ENCODE measurements around the gene CYP3A7. TPM values are rescaled to one million over a fixed set of nuclear protein-coding genes. Genes with fewer than 3 reads are reported as not detected.
"Not testable (repeated sequence)": the region's sequence is repeated elsewhere in the genome, so short reads cannot be mapped to it uniquely, and the experiment has no call there.

CYP3A7 gene
- total and polyA plus RNA-seq, 2 donors (not counting 3 experiments of a cell fraction or from before 2014, with no cell fraction given), result not detected

DNA sequence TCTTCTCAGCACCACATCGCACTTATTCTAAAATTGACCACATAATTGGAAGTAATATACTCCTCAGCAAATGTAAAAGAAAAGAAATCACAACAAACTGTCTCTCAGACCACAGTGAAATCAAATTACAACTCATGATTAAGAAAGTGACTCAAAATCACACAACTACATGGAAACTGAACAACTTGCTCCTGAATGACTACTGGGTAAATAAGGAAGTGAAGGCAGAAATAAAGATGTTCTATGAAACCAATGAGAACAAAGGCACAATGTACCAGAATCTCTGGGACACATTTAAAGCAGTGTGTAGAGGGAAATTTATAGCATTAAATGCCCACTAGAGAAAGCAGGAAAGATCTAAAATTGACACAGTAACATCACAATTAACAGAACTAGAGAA is 38.4 kb upstream of the CYP3A7 start:
- H4K20me1 ChIP-seq (replicated peaks; ENCODE audit: control insufficient read depth, extremely low read depth, insufficient read depth, low read length); H3K4me1 ChIP-seq (ENCODE audit: control insufficient read depth, extremely low read depth, insufficient read depth, low read length); dilution Hi-C loops (cut with MboI; ENCODE audit: extremely low pct_ligation_motif_present, low sequenced_read_pairs); H3K9ac ChIP-seq (replicated peaks; ENCODE audit: extremely low read depth, insufficient read depth, low read length); H3K36me3 ChIP-seq (ENCODE audit: control insufficient read depth in 2 of 2, extremely low read depth in 1 of 2, insufficient read depth in 2 of 2, low read length in 2 of 2); CTCF ChIA-PET; FAIRE-seq; H3K9me3 ChIP-seq (replicated peaks; ENCODE audit: control insufficient read depth, insufficient read depth, low read length); POLR2A ChIA-PET; intact Hi-C loops (cut with micrococcal nuclease); DNase-seq (ENCODE audit: low read depth, low spot score); H3K27ac ChIP-seq (ENCODE audit: insufficient read depth, low read depth, low read length); H3K9me1 ChIP-seq (replicated peaks; ENCODE audit: control insufficient read depth, extremely low read depth, insufficient read depth, low read length); H3K4me2 ChIP-seq (ENCODE audit: insufficient read depth, low read length); BruUV-seq (replicated peaks); H2AFZ ChIP-seq (ENCODE audit: low read depth, low read length); H3K4me3 ChIP-seq (replicated peaks in 1 of 3; ENCODE audit: insufficient read depth in 1 of 3, low read depth in 1 of 3, low read length in 3 of 3); H3K79me2 ChIP-seq (ENCODE audit: control insufficient read depth, insufficient read depth, low read length): not testable (repeated sequence)
- peaks cover 0 to 11% of the 10 kb centered on the region in 2 experiments for H3K27me3 ChIP-seq (ENCODE audit: control insufficient read depth in 2 of 2, insufficient read depth in 2 of 2, low read length in 2 of 2)

DNA sequence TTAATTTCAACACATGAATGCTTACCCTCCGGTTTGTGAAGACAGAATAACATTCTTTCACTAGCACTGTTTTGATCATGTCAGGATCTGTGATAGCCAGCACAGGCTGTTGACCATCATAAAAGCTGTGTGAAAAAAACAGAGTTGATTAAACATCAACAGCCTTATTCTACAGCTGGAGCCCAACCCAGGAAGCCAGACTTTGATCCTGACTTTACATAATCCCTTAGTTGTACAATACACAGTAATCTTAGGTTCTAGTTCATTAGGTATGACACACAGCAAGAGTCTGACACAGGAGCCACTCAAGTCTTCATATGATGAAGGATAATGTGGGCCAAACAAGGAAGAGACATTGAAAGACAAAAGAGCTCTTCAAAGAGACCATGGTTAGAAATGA is 37.6 kb upstream of the CYP3A7 start:
- ChIA-PET POLR2A (no interaction called here), CTCF (no interaction called here)
- TF ChIP-seq FOS (IDR thresholded peaks at IDR 0.05; ENCODE audit: borderline replicate concordance, insufficient read depth, low read length), result no peak
- TF ChIP-seq GATA2 (IDR thresholded peaks at IDR 0.05; ENCODE audit: insufficient read depth, insufficient read length, low read depth, low read length), result no peak
- TF ChIP-seq JUN (IDR thresholded peaks at IDR 0.05; ENCODE audit: borderline replicate concordance, insufficient read depth, insufficient read length, low read depth), result no peak
- no peak for TF ChIP-seq POLR2AphosphoS5 (IDR thresholded peaks at IDR 0.05; ENCODE audit: insufficient read depth, low read depth, low read length)
- TF ChIP-seq MYC (IDR thresholded peaks at IDR 0.05; ENCODE audit: low read depth, low read length), result no peak
- TF ChIP-seq, protein P1, sequence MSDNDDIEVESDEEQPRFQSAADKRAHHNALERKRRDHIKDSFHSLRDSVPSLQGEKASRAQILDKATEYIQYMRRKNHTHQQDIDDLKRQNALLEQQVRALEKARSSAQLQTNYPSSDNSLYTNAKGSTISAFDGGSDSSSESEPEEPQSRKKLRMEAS (IDR thresholded peaks at IDR 0.05; ENCODE audit: insufficient read depth, insufficient read length), result no peak
- no peak for TF ChIP-seq EZH2 (IDR thresholded peaks at IDR 0.05; ENCODE audit: borderline replicate concordance, low read depth, low read length, severe bottlenecking)
- no peak for TF ChIP-seq POLR2A (IDR thresholded peaks at IDR 0.05; ENCODE audit: low read depth, low read length)
- TF ChIP-seq, protein P2, sequence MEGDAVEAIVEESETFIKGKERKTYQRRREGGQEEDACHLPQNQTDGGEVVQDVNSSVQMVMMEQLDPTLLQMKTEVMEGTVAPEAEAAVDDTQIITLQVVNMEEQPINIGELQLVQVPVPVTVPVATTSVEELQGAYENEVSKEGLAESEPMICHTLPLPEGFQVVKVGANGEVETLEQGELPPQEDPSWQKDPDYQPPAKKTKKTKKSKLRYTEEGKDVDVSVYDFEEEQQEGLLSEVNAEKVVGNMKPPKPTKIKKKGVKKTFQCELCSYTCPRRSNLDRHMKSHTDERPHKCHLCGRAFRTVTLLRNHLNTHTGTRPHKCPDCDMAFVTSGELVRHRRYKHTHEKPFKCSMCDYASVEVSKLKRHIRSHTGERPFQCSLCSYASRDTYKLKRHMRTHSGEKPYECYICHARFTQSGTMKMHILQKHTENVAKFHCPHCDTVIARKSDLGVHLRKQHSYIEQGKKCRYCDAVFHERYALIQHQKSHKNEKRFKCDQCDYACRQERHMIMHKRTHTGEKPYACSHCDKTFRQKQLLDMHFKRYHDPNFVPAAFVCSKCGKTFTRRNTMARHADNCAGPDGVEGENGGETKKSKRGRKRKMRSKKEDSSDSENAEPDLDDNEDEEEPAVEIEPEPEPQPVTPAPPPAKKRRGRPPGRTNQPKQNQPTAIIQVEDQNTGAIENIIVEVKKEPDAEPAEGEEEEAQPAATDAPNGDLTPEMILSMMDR (IDR thresholded peaks at IDR 0.05; ENCODE audit: extremely low read depth in 1 of 2, insufficient read depth in 1 of 2, low read depth in 1 of 2, low read length in 2 of 2), result no peak
- H3K36me3 ChIP-seq (ENCODE audit: control insufficient read depth in 2 of 2, extremely low read depth in 1 of 2, insufficient read depth in 2 of 2, low read length in 2 of 2), result no peaks in the 10 kb centered on the region
- FAIRE-seq, result no peak
- dilution Hi-C loops (cut with MboI; ENCODE audit: extremely low pct_ligation_motif_present, low sequenced_read_pairs) (no loop called here), intact Hi-C loops (cut with micrococcal nuclease) (no loop called here)
- no peaks in the 10 kb centered on the region for H3K79me2 ChIP-seq (ENCODE audit: control insufficient read depth, insufficient read depth, low read length)
- DNase-seq (ENCODE audit: low read depth, low spot score), result no peak
- BruUV-seq (replicated peaks), result no TSS peak
- no peaks in the 10 kb centered on the region for H3K9me1 ChIP-seq (replicated peaks; ENCODE audit: control insufficient read depth, extremely low read depth, insufficient read depth, low read length)
- no peak overlapping the region for H3K4me2 ChIP-seq (ENCODE audit: insufficient read depth, low read length)
- no peak overlapping the region for H3K27ac ChIP-seq (ENCODE audit: insufficient read depth, low read depth, low read length)
- H4K20me1 ChIP-seq (replicated peaks; ENCODE audit: control insufficient read depth, extremely low read depth, insufficient read depth, low read length), result no peaks in the 10 kb centered on the region
- no peak overlapping the region for H3K9ac ChIP-seq (replicated peaks; ENCODE audit: extremely low read depth, insufficient read depth, low read length)
- no peak overlapping the region for H2AFZ ChIP-seq (ENCODE audit: low read depth, low read length)
- H3K9me3 ChIP-seq (replicated peaks; ENCODE audit: control insufficient read depth, insufficient read depth, low read length), result no peaks in the 10 kb centered on the region
- H3K4me1 ChIP-seq (ENCODE audit: control insufficient read depth, extremely low read depth, insufficient read depth, low read length), result no peaks in the 10 kb centered on the region
- no peak overlapping the region for H3K4me3 ChIP-seq (replicated peaks in 1 of 3; ENCODE audit: insufficient read depth in 1 of 3, low read depth in 1 of 3, low read length in 3 of 3)
- peaks cover 0 to 7% of the 10 kb centered on the region in 2 experiments for H3K27me3 ChIP-seq (ENCODE audit: control insufficient read depth in 2 of 2, insufficient read depth in 2 of 2, low read length in 2 of 2)

DNA sequence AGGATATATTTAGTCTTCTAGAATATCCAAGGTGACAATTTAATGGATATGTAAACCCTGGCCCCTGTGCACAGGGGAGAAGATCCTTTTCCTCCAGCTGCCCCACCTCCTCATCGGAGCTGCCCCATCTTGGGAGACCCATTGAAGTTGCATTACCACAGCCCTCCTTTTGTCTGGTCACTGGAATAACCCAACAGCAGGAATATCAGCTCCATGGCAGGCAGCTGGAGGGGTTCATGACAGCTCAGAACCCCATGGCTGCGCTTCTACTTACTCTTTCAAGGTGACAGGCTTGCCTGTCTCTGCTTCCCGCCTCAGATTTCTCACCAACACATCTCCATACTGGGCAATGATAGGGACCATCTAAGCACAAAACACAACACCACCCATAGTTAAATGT is 34.5 kb upstream of the CYP3A7 start:
- BruUV-seq (replicated peaks); POLR2A ChIA-PET; H3K9ac ChIP-seq (replicated peaks; ENCODE audit: extremely low read depth, insufficient read depth, low read length); H3K79me2 ChIP-seq (ENCODE audit: control insufficient read depth, insufficient read depth, low read length); CTCF ChIA-PET; H4K20me1 ChIP-seq (replicated peaks; ENCODE audit: control insufficient read depth, extremely low read depth, insufficient read depth, low read length); H3K4me1 ChIP-seq (ENCODE audit: control insufficient read depth, extremely low read depth, insufficient read depth, low read length); H3K4me2 ChIP-seq (ENCODE audit: insufficient read depth, low read length); H3K27me3 ChIP-seq (ENCODE audit: control insufficient read depth in 2 of 2, insufficient read depth in 2 of 2, low read length in 2 of 2); intact Hi-C loops (cut with micrococcal nuclease); DNase-seq (ENCODE audit: low read depth, low spot score); H3K4me3 ChIP-seq (replicated peaks in 1 of 3; ENCODE audit: insufficient read depth in 1 of 3, low read depth in 1 of 3, low read length in 3 of 3); H3K36me3 ChIP-seq (ENCODE audit: control insufficient read depth in 2 of 2, extremely low read depth in 1 of 2, insufficient read depth in 2 of 2, low read length in 2 of 2); dilution Hi-C loops (cut with MboI; ENCODE audit: extremely low pct_ligation_motif_present, low sequenced_read_pairs); H2AFZ ChIP-seq (ENCODE audit: low read depth, low read length); FAIRE-seq; H3K9me1 ChIP-seq (replicated peaks; ENCODE audit: control insufficient read depth, extremely low read depth, insufficient read depth, low read length); H3K27ac ChIP-seq (ENCODE audit: insufficient read depth, low read depth, low read length); H3K9me3 ChIP-seq (replicated peaks; ENCODE audit: control insufficient read depth, insufficient read depth, low read length): not testable (repeated sequence)

Measured in endothelial cell of umbilical vein (primary cell).